Measurements from ENCODE around the gene CLIC4. TPM values are rescaled to one million over a fixed set of nuclear protein-coding genes. Genes with fewer than 3 reads are reported as not detected.

Gene CLIC4
- polyA plus RNA-seq, 3 donors, result 9.7 to 38.1 (median 24.6) TPM

DNA sequence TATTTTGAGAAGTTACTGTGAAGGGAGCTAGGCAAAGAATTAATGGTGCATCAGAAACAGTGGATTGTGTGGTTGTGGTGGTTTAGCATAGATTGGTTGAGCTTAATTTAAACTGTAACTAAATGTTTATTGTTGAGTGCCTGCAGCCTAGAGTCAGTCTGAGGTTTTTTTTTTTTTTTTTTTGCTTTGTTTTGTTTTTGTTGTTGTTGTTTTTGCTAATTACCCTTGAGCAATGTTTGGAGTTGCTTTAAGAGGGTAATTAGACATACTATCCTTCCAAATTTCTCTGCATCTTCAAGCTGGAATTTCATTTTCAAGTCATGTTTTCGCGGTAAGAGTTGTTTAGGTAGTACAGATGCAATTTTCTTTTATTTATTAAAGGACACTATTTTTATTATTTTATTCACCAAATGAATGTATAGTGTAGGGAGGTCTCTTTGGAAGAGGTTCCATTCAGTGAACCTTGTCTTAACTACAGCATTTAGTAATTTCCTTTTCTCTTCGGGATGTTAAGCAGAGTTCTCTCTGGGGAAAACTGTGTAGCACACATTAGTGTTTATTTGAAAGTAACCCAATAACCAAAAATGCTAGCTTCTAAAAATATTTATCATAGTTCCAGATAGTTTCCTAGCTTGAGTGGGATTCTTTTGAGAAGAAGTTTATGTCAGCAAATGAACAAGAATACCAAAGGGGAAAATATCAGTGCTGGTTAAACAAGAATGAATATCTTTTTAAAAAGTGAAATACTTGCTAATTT, 82.3 kb downstream of the CLIC4 start:
- Histone ChIP-seq H3K4me2 (replicated peaks; ENCODE audit: extremely low read depth, low read length, poor library complexity, severe bottlenecking) (no peak overlapping the region), H3K27me3 (ENCODE audit: control insufficient read depth in 2 of 2, insufficient read depth in 2 of 2, low read length in 2 of 2) (no peaks in the 10 kb centered on the region), H3K4me3 (replicated peaks in 1 of 3; ENCODE audit: low read depth in 2 of 3, low read length in 3 of 3) (no peak overlapping the region), H3K9me3 (replicated peaks in 1 of 2; ENCODE audit: control insufficient read depth in 1 of 2, insufficient read depth in 1 of 2, low read length in 2 of 2) (no peaks in the 10 kb centered on the region), H2AFZ (ENCODE audit: insufficient read depth, low read depth, low read length, poor library complexity, severe bottlenecking) (no peak overlapping the region), H3K9ac (ENCODE audit: insufficient read depth, low read length, poor library complexity, severe bottlenecking) (no peak overlapping the region), H3K79me2 (ENCODE audit: insufficient read depth, low read length) (no peaks in the 10 kb centered on the region), H4K20me1 (ENCODE audit: insufficient read depth, low read length) (peaks cover 10% of the 10 kb centered on the region), H3K4me1 (ENCODE audit: control insufficient read depth in 1 of 2, insufficient read depth in 2 of 2, low read length in 2 of 2) (peaks cover 0 to 12% of the 10 kb centered on the region in 2 donors), H3K36me3 (replicated peaks in 1 of 2; ENCODE audit: control insufficient read depth in 1 of 2, insufficient read depth in 2 of 2, low read length in 2 of 2) (peaks cover 4% of the 10 kb centered on the region in 2 donors), H3K27ac (ENCODE audit: low read depth in 1 of 2, low read length in 2 of 2) (no peak overlapping the region)
- no peak overlapping the region for H3K4me3 Mint-ChIP-seq
- peaks cover 0 to 2% (median 0%) of the 10 kb centered on the region in 3 donors for H3K27me3 Mint-ChIP-seq (ENCODE audit: low read depth in 3 of 3)
- H3K9me3 Mint-ChIP-seq, result peaks cover 0 to 4% (median 2%) of the 10 kb centered on the region in 7 donors
- H3K27ac Mint-ChIP-seq, result no peak overlapping the region
- TF ChIP-seq, protein P1, sequence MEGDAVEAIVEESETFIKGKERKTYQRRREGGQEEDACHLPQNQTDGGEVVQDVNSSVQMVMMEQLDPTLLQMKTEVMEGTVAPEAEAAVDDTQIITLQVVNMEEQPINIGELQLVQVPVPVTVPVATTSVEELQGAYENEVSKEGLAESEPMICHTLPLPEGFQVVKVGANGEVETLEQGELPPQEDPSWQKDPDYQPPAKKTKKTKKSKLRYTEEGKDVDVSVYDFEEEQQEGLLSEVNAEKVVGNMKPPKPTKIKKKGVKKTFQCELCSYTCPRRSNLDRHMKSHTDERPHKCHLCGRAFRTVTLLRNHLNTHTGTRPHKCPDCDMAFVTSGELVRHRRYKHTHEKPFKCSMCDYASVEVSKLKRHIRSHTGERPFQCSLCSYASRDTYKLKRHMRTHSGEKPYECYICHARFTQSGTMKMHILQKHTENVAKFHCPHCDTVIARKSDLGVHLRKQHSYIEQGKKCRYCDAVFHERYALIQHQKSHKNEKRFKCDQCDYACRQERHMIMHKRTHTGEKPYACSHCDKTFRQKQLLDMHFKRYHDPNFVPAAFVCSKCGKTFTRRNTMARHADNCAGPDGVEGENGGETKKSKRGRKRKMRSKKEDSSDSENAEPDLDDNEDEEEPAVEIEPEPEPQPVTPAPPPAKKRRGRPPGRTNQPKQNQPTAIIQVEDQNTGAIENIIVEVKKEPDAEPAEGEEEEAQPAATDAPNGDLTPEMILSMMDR (IDR thresholded peaks at IDR 0.05), result no peak
- peaks cover 17% of the 10 kb centered on the region for H3K4me1 Mint-ChIP-seq
- intact Hi-C loops (cut with micrococcal nuclease), result loop anchor here in 1 of 2 donors (10.0 kb wide), 1 partner anchor 73 kb away; no protein-coding TSS in a partner anchor
- H3K36me3 Mint-ChIP-seq, result peaks cover 16 to 22% of the 10 kb centered on the region in 2 donors
- no CpG with 5 or more reads among the region's 3 CpGs for WGBS (ENCODE audit: insufficient coverage)
- DNase-seq, result no peak

DNA sequence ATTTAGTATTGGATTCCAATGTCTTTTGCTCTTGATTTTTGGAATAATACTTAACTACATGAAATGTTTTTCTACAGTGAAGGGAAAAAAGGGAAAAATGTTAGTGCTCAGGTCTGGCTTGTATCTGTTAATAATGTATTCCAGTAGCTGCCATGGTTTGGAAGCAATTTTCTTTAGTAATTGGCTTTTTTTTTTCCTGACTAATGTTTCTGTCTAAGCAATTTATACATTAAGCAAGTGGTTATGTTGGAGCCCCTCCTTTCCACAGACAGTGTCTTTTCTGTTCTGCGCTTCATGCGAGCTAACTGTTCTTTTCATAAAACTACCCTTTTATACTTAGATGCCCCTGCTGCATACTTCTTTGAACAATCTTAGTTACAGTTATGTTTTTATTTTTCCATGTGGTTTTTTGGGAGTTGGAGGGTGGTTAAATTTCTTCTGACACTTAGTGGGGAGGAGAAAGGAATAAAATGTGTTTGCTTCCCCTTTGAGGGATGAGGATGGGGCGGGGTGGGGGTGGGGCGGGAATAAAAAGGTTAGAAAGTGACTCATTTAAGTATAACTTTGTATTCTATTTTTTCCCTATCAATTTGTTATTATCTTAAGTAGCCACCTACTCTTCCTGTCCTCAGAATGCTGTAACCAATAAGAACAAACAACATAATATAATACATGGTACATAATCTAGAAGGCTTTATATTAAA, 83.1 kb downstream of the CLIC4 start:
- Histone ChIP-seq H2AFZ (ENCODE audit: insufficient read depth, low read depth, low read length, poor library complexity, severe bottlenecking) (no peak overlapping the region), H3K4me1 (ENCODE audit: control insufficient read depth in 1 of 2, insufficient read depth in 2 of 2, low read length in 2 of 2) (peaks cover 0 to 5% of the 10 kb centered on the region in 2 donors), H3K27me3 (ENCODE audit: control insufficient read depth in 2 of 2, insufficient read depth in 2 of 2, low read length in 2 of 2) (no peaks in the 10 kb centered on the region), H3K36me3 (replicated peaks in 1 of 2; ENCODE audit: control insufficient read depth in 1 of 2, insufficient read depth in 2 of 2, low read length in 2 of 2) (peaks cover 4% of the 10 kb centered on the region in 2 donors), H3K9ac (ENCODE audit: insufficient read depth, low read length, poor library complexity, severe bottlenecking) (no peak overlapping the region), H3K4me3 (replicated peaks in 1 of 3; ENCODE audit: low read depth in 2 of 3, low read length in 3 of 3) (no peak overlapping the region), H3K27ac (ENCODE audit: low read depth in 1 of 2, low read length in 2 of 2) (no peak overlapping the region), H3K9me3 (replicated peaks in 1 of 2; ENCODE audit: control insufficient read depth in 1 of 2, insufficient read depth in 1 of 2, low read length in 2 of 2) (no peaks in the 10 kb centered on the region), H3K79me2 (ENCODE audit: insufficient read depth, low read length) (no peaks in the 10 kb centered on the region), H4K20me1 (ENCODE audit: insufficient read depth, low read length) (peaks cover 10% of the 10 kb centered on the region), H3K4me2 (replicated peaks; ENCODE audit: extremely low read depth, low read length, poor library complexity, severe bottlenecking) (no peak overlapping the region)
- Mint-ChIP-seq H3K4me3 (no peak overlapping the region), H3K4me1 (peaks cover 10% of the 10 kb centered on the region), H3K36me3 (peaks cover 16 to 20% of the 10 kb centered on the region in 2 donors), H3K27me3 (ENCODE audit: low read depth in 3 of 3) (peaks cover 0 to 2% (median 0%) of the 10 kb centered on the region in 3 donors), H3K9me3 (peaks cover 0 to 2% (median 0%) of the 10 kb centered on the region in 7 donors), H3K27ac (no peak overlapping the region)
- TF ChIP-seq, protein P1 (IDR thresholded peaks at IDR 0.05), result no peak
- WGBS (ENCODE audit: insufficient coverage), result no CpG with 5 or more reads among the region's 4 CpGs
- intact Hi-C loops (cut with micrococcal nuclease), result loop anchor here in 1 of 2 donors (10.0 kb wide), 1 partner anchor 74 kb away; no protein-coding TSS in a partner anchor
- no peak for DNase-seq
